GM18505 (cell line): ENCODE data around the gene PEX11A.

Experiments
- ATAC-seq: cut with Tn5 transposase; IDR thresholded peaks from one replicate; pipeline ENCODE4 v1.9.1; 2021; ENCODE audit not compliant: unreplicated experiment
- POLR2A ChIP-seq: IDR thresholded peaks from 4 replicates; pipeline ENCODE4 v1.6.1; 2011; ENCODE audit warnings: borderline replicate concordance; ENCODE audit not compliant: insufficient read depth, insufficient read length; ENCODE audit errors: extremely low read depth

Gene PEX11A

GRCh38 chr15:89669309-89669865 lies 21.2 kb downstream of the PEX11A start:
- ATAC-seq: no peak
- TF ChIP-seq POLR2A: no peak

GRCh38 chr15:89668171-89668570 lies 22.4 kb downstream of the PEX11A start:
- no peak for ATAC-seq
- TF ChIP-seq POLR2A: no peak

GRCh38 chr15:89667706-89667960 lies 22.9 kb downstream of the PEX11A start:
- no peak for TF ChIP-seq POLR2A
- no peak for ATAC-seq

- TF ChIP-seq POLR2A: no peak
- ATAC-seq: no peak
These were observed 23.5 kb downstream of the PEX11A start for GRCh38 chr15:89666858-89667705.

GRCh38 chr15:89666184-89666857 lies 24.2 kb downstream of the PEX11A start:
- no peak for ATAC-seq

GRCh38 chr15:89665449-89666181 lies 24.9 kb downstream of the PEX11A start:
- TF ChIP-seq POLR2A: no peak
- no peak for ATAC-seq

More at GRCh38 chr15:89666184-89666857, 24.2 kb downstream of the PEX11A start:
- TF ChIP-seq POLR2A: no peak

- ATAC-seq: no peak
- TF ChIP-seq POLR2A: no peak
These were observed 25.9 kb downstream of the PEX11A start for GRCh38 chr15:89664441-89665350.

- ATAC-seq: no peak
- no peak for TF ChIP-seq POLR2A
These were observed 27.5 kb downstream of the PEX11A start for GRCh38 chr15:89662893-89663626.

- no peak for ATAC-seq
- TF ChIP-seq POLR2A: no peak
These were observed 30.0 kb downstream of the PEX11A start for GRCh38 chr15:89660556-89660955.

GRCh38 chr15:89659295-89659694 lies 31.3 kb downstream of the PEX11A start:
- TF ChIP-seq POLR2A: no peak
- no peak for ATAC-seq

GRCh38 chr15:89657686-89658200 lies 32.8 kb downstream of the PEX11A start:
- ATAC-seq: no peak
- no peak for TF ChIP-seq POLR2A
